Effector memory CD8-positive, alpha-beta T cell (primary cell): ENCODE data around the gene ITPKB.
"Not testable (repeated sequence)": the region's sequence is repeated elsewhere in the genome, so short reads cannot be mapped to it uniquely, and the experiment has no call there.

Source experiments
- ATAC-seq: fragments of 150-1000 bp; cut with Tn5 transposase; replicated peaks from 2 replicates; pipeline ENCODE4 v1.10.0; 2021; ENCODE audit warnings: mild to moderate bottlenecking, moderate library complexity
- DNase-seq, 3 experiments: peaks; one replicate each; pipeline ENCODE4 v3.0.0; 2021
- H3K27ac Mint-ChIP-seq, 2 donors: one replicate each; pipeline ENCODE4 v1.8.0; 2022; ENCODE audit warnings: mild to moderate bottlenecking in 2 of 2, mixed read lengths in 2 of 2, moderate library complexity in 2 of 2
- H3K27me3 Mint-ChIP-seq, 2 donors: one replicate each; pipeline ENCODE4 v1.8.0; 2022; ENCODE audit warnings: mixed read lengths in 2 of 2
- H3K36me3 Mint-ChIP-seq: one replicate; pipeline ENCODE4 v1.8.0; 2022; ENCODE audit warnings: mild to moderate bottlenecking, moderate library complexity, mixed read lengths; ENCODE audit not compliant: insufficient read depth
- H3K4me1 Mint-ChIP-seq, 2 donors: one replicate each; pipeline ENCODE4 v1.8.0; 2022; ENCODE audit warnings: low read depth in 2 of 2, mixed read lengths in 2 of 2
- H3K4me3 Mint-ChIP-seq, 2 donors: one replicate each; pipeline ENCODE4 v1.8.0; 2022; ENCODE audit warnings: mild to moderate bottlenecking in 2 of 2, mixed read lengths in 2 of 2, moderate library complexity in 2 of 2
- H3K9me3 Mint-ChIP-seq, 2 donors: one replicate each; pipeline ENCODE4 v1.8.0; 2022; ENCODE audit warnings: mixed read lengths in 2 of 2

The ITPKB gene

DNA sequence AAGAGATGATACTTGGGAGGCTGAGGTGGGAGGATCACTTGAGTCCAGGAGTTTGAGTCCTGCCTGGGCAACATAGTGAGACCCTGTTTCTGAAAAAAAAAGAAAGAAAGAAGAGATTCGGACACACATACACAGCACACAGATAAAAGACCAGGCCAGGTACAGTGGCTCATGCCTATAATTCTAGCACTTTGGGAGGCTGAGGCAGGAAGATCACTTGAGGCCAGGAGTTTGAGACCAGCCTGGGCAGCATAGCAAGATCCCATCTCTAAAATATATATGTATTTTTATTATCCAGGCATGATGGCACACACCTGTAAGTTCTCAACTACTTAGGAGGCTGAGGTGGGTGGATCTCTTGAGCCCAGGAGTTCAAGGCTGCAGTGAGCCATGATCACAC, 121.4 kb downstream of the ITPKB start:
- not testable (repeated sequence) for H3K36me3 Mint-ChIP-seq, H3K9me3 Mint-ChIP-seq, ATAC-seq, H3K4me1 Mint-ChIP-seq, H3K4me3 Mint-ChIP-seq, H3K27ac Mint-ChIP-seq, DNase-seq
- H3K27me3 Mint-ChIP-seq = peaks cover 5 to 19% of the 10 kb centered on the region in 2 donors

DNA sequence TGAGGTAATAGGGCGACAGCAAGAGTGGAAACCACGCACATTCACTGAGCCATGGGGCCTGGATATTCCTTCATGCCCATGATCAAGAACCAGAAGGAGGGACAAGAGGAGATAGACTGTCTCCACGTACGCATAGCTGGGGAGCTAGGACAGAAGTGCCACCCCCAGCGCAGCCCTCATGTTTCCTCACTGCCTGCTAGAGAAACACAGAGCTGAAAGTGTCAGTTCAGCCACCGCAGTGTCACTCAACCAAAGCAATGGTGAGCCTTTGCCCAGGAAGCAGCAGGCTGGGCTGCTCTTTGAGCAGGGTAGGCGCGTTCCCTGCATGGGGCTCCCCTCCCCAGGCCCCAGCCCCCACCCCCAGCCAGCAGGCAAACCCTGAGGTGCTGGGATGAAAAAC, 122.0 kb downstream of the ITPKB start:
- H3K36me3 Mint-ChIP-seq = no peaks in the 10 kb centered on the region
- peak overlapping the region in 1 of 2 donors; percentile 6 for H3K27ac Mint-ChIP-seq
- ATAC-seq (no peak), DNase-seq (no peak)
- H3K9me3 Mint-ChIP-seq = no peaks in the 10 kb centered on the region
- no peaks in the 10 kb centered on the region for H3K4me1 Mint-ChIP-seq
- no peak overlapping the region for H3K4me3 Mint-ChIP-seq
- peaks cover 5 to 19% of the 10 kb centered on the region in 2 donors for H3K27me3 Mint-ChIP-seq

DNA sequence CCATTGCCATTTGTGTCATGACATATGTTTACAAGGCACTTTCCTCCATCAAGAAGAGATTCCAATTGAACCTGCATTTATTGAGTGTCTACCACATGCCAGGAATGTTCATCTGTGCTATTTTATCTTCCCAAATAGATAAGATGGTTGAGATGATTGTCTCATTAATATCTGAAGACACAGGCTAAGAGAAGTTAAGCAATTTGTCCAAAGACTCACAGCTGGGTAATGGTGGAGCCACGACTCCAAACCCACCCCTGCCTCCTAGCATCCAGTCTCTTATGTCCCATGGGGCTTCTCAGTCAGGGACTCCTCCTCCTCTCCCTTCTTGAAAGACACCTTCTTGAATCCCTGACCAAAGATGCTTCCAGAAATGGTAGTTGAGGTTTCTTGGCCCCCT, 122.4 kb downstream of the ITPKB start:
- H3K9me3 Mint-ChIP-seq = no peaks in the 10 kb centered on the region
- peak overlapping the region in 1 of 2 donors; percentile 6 for H3K27ac Mint-ChIP-seq
- no peaks in the 10 kb centered on the region for H3K4me1 Mint-ChIP-seq
- no peak overlapping the region for H3K4me3 Mint-ChIP-seq
- peaks cover 5 to 19% of the 10 kb centered on the region in 2 donors for H3K27me3 Mint-ChIP-seq
- no peaks in the 10 kb centered on the region for H3K36me3 Mint-ChIP-seq
- ATAC-seq (no peak), DNase-seq (no peak)

DNA sequence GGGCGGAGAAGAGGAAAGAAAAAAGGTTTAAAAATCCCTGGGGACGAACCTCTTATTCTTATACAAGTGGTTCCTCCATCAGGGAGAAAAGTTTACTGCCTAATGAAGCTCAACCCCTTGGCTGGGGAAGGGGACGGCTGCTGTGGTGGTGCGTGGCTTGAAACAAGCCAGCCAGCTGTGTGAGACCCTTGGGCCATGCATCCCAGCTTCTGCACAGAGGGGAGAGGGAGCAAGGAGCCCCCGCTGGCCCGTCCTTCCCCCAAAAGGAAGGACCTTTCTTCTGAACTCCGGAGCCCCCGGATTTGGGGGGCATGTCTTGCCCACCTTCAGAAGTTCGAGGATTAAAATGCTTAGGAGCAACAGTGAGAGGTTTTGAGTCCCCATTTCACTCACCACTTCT, 123.2 kb downstream of the ITPKB start:
- H3K27ac Mint-ChIP-seq = no peak overlapping the region
- no peaks in the 10 kb centered on the region for H3K9me3 Mint-ChIP-seq
- H3K27me3 Mint-ChIP-seq = peaks cover 5 to 19% of the 10 kb centered on the region in 2 donors
- H3K4me3 Mint-ChIP-seq = no peak overlapping the region
- ATAC-seq (no peak), DNase-seq (no peak)
- no peaks in the 10 kb centered on the region for H3K36me3 Mint-ChIP-seq
- no peaks in the 10 kb centered on the region for H3K4me1 Mint-ChIP-seq

DNA sequence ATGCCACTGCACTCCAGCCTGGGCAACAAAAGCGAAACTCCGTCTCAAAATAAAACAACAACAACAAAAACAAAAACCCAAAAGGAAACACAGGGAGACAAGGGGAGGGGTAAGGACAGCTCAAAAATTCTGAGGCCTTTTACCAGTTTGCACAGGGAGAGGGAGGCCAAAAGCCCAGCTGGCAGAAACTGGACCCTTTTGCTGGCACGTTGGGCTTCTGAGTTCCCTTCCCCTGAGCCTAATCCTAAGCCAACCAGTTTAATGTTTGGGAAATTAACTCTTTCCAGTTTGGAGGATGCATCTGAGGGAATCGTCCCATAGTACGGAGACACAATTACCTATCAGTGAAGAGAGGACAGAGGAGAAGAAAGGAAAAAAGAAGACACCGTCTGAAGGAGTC, 127.1 kb downstream of the ITPKB start:
- H3K4me1 Mint-ChIP-seq, DNase-seq, ATAC-seq, H3K9me3 Mint-ChIP-seq, H3K27ac Mint-ChIP-seq, H3K4me3 Mint-ChIP-seq, H3K36me3 Mint-ChIP-seq: not testable (repeated sequence)
- H3K27me3 Mint-ChIP-seq = peaks cover 7 to 33% of the 10 kb centered on the region in 2 donors

DNA sequence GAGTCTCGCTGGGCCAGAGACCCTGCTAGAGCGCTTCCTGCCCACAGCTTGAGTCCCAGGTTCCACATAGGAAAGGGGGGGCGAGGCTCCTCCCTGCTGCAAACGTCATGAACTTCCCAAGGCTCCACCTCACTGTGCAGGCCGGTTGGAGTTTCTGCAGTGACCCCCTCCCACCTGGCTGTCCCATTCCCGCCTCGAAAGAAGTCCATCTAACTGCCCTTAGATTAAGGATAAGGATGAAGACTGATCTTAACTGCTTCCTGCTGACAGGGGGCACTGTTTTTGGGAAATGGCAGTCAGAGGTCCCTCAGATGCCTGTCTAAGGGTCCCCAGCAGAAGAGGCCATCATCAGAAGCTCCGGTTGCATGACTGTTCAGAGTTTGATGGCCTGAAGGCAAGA, 127.8 kb downstream of the ITPKB start:
- H3K4me1 Mint-ChIP-seq = no peaks in the 10 kb centered on the region
- no peaks in the 10 kb centered on the region for H3K36me3 Mint-ChIP-seq
- DNase-seq = no peak
- ATAC-seq = no peak
- H3K4me3 Mint-ChIP-seq = no peak overlapping the region
- H3K9me3 Mint-ChIP-seq = no peaks in the 10 kb centered on the region
- H3K27ac Mint-ChIP-seq = no peak overlapping the region
- peaks cover 7 to 26% of the 10 kb centered on the region in 2 donors for H3K27me3 Mint-ChIP-seq

DNA sequence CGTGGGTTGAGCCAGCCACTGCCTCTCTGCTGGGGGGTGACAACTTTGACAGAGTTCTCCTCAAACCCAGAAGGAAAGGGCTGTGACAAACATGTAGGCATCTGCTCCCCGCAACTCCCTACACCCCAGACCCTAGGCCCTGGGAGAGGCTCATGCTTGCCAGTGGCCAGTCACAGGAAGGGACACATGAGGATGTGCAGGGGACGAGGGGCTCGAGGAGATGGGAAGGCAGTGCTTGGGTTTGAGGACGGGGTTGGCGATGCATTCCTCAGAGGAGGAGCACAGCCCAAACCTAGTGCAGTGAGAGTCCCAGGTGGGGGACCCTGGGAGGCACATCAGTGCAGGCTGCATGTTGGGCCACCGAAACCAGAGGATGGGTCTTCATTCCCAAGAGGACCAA, 128.4 kb downstream of the ITPKB start:
- Mint-ChIP-seq H3K4me3 (no peak overlapping the region), H3K36me3 (no peaks in the 10 kb centered on the region), H3K27me3 (peaks cover 7 to 27% of the 10 kb centered on the region in 2 donors), H3K27ac (peak overlapping the region in 1 of 2 donors; percentile 41), H3K9me3 (no peaks in the 10 kb centered on the region), H3K4me1 (no peaks in the 10 kb centered on the region)
- no peak for ATAC-seq
- no peak for DNase-seq

DNA sequence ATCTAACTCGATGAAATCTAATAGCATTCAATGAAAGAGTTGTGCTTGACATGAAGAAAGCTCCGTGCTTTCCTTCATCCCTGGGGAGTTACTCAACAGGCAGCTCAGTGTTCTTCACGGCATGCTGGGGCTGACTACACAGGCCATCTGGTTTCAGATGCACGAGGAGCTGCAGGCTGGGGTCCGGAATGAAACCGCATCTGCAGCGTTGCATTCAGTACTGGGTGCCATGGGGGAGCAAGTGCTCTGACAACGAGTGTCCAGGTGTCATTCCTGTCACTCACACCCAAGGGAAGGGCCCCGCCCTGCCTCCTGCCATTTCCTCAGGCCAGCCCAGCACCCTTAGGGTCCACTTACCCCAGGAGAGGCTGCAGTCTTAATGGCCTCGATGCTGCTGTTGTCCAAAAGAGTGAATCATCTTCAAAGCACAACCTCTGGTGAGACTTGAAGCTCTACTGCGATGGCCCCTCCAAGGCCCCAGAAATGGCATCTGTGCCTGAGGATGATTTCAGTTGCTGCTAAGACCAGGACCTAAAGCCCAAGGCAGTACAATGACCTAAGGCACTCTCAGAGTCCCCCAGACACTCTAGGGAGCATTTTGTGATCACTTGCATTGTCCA, 129.1 kb downstream of the ITPKB start:
- H3K4me1 Mint-ChIP-seq = no peaks in the 10 kb centered on the region
- no peak overlapping the region for H3K4me3 Mint-ChIP-seq
- peak overlapping the region in 1 of 2 donors; percentile 41 for H3K27ac Mint-ChIP-seq
- no peaks in the 10 kb centered on the region for H3K36me3 Mint-ChIP-seq
- H3K27me3 Mint-ChIP-seq = peaks cover 7 to 34% of the 10 kb centered on the region in 2 donors
- no peak for ATAC-seq
- DNase-seq = no peak
- no peaks in the 10 kb centered on the region for H3K9me3 Mint-ChIP-seq

DNA sequence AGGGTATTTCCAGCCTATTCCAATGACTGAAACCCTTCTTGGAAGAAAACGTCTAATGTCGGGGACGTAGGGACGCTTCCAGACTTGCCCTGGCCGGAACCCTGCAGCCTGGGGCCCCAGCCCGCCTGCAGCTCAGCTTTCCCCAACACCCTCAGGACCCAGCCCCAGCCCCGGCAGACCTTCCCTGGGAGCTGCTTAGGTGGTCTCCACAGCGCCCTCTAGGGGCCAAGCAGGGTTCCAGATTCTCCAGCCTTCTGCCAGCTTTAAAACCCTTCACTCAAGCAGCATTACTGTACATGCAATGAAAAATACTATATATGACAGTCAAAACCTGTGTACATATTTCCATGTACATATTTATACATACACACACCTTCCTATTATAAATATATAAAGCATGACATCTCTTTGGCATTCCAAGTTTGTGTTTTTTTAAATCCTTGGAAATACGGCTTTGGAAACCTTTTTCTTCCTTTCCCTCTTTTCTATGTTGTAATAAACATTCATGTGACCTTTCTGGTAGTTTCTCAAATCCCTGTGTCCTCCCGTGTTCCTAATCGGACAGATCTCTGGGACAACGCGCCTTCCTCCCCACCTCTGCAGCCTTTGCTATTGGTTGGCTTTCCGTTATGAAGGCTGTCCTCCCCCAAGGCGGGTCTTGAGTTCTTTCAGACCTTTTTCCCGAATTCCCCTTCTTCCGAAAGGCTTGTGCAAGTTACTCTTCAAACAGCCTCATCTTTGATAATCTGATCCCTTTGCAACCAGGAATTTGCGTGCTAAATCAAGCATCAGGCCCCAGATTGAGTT, 130.2 kb downstream of the ITPKB start:
- DNase-seq (peak; percentile 52 to 57 (median 56)), ATAC-seq (peak; percentile 86)
- Mint-ChIP-seq H3K36me3 (no peaks in the 10 kb centered on the region), H3K4me1 (no peaks in the 10 kb centered on the region), H3K27me3 (peaks cover 7 to 44% of the 10 kb centered on the region in 2 donors), H3K4me3 (no peak overlapping the region), H3K9me3 (no peaks in the 10 kb centered on the region), H3K27ac (no peak overlapping the region)

DNA sequence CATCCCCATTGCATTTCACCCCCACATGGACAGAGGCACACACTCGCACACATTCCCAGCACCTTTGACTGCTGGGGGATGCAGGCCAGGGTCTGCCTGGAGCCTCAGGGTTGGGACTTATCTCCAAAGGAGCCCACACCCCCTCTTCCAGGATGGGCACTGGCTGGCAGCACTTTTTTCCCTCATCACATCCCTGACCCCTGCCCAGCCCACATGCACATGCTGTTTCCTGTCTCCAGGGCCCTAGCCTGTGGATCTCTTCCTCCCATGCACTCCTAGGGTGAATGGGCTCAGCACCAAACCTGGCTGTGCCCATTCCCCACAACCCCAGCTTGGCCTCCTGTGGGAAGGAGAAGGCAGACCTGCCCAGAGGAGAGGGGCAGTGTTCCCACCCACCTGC, 131.3 kb downstream of the ITPKB start:
- Mint-ChIP-seq H3K36me3 (no peaks in the 10 kb centered on the region), H3K4me1 (no peaks in the 10 kb centered on the region), H3K4me3 (no peak overlapping the region), H3K27me3 (peaks cover 7 to 52% of the 10 kb centered on the region in 2 donors), H3K27ac (no peak overlapping the region), H3K9me3 (no peaks in the 10 kb centered on the region)
- ATAC-seq (no peak), DNase-seq (no peak)

DNA sequence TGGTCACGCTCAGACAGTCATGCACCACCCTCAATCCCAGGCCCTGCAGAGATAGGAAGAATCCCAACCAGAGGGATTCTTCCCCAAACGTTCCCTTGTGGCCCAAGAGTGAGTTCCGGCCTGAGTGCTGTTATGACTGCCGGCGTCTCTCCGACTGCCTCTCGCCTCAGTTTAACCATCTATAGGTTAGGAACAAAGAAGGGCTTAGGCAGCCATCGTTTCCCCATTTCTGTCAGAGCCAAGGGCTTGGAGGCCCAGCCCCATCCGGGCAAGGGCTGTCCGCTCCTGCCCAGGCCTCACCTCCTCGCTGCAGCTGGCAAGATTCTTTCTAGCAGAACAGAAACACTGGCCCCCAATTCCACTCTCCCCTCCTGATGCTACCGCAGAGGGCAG, 131.8 kb downstream of the ITPKB start:
- no peak for ATAC-seq
- H3K36me3 Mint-ChIP-seq = no peaks in the 10 kb centered on the region
- H3K27ac Mint-ChIP-seq = no peak overlapping the region

DNA sequence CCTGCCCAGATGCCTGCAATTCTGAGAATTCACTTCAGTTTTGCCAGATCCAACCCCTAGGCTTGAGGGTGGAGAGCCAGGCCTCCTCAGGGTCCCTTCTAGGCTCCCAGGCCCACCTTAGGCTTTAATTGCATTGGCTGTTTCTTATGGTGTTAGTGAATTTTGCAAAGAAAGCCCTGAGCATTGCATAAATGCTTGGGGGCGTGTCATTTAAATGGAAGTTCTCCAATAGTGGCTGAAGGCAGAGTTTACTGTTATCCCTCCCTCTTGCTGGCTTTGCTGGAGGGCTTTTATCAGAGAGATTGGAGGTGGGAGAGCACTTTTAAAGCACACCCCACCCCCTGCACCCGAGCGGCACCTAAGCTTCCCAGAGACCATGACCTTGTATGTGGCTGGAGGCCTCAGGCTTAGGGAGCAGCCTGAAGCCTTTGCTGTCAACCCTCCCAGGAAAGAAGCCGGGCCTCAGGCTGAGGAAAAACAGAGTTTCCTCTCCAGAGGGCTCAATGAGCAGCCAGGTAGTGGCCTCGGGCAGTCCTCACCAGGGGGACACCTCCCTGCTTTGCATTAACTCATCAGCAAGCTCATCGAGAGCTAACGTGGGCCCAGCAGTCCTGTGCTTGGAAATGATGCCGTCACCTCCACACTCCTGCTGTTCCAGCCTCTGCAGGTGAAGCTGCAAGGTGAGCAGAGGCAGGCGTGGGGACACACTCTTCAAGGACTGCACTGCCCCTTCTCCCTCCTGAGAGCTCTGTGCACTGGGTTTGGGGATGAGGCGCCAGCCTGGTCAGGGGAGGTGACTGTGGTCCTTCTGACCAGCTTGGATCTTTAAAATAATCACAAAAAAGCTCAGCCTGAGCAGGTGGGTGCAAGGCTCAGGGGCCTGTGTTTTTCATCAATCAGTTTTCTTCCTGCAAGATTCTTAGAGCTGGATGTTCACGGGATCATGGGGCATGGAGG, 132.5 kb downstream of the ITPKB start:
- no peak for DNase-seq
- H3K27me3 Mint-ChIP-seq = peaks cover 7 to 55% of the 10 kb centered on the region in 2 donors

More for the DNA sequence above, 131.8 kb downstream of the ITPKB start:
- H3K4me3 Mint-ChIP-seq = no peak overlapping the region
- H3K4me1 Mint-ChIP-seq = no peaks in the 10 kb centered on the region
- DNase-seq = no peak
- H3K9me3 Mint-ChIP-seq = no peaks in the 10 kb centered on the region
- peaks cover 7 to 52% of the 10 kb centered on the region in 2 donors for H3K27me3 Mint-ChIP-seq

DNA sequence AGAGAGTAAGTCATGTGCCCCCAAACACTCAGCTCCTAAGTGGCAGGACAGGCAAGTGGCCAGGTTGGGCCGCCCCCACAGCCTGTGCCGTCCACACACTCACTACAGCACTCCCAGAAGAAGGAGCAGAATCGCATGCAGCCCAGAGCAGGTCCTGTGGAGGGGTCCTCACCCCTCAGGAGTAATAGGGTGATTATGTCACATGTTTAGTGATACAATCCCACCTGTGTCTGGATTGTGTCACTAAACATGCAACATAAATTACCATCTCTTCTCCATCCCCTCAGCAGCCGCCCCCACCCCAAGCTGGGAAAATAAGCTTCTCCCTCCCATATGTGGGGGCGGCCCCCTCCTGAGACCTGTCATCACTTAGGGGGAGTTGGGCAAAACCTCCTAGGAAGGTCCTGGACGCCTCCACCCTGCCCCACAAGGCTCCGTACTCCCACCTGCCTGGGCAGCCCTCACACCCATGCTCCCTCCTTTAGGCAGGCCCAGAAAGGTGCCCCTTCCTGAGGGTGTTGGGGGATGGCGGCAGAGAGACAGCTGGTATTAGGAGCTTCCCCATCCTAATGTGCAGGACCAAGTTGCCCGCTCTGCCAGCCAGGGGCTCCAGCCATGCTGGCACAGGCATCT, 133.6 kb downstream of the ITPKB start:
- DNase-seq (no peak), ATAC-seq (no peak)
- H3K9me3 Mint-ChIP-seq = no peaks in the 10 kb centered on the region
- H3K27ac Mint-ChIP-seq = peak overlapping the region in 1 of 2 donors; percentile 35
- peaks cover 5% of the 10 kb centered on the region for H3K36me3 Mint-ChIP-seq
- H3K27me3 Mint-ChIP-seq = peaks cover 7 to 67% of the 10 kb centered on the region in 2 donors
- no peak overlapping the region for H3K4me3 Mint-ChIP-seq
- no peaks in the 10 kb centered on the region for H3K4me1 Mint-ChIP-seq

More for the DNA sequence above, 132.5 kb downstream of the ITPKB start:
- H3K36me3 Mint-ChIP-seq = no peaks in the 10 kb centered on the region
- H3K9me3 Mint-ChIP-seq = no peaks in the 10 kb centered on the region
- no peak overlapping the region for H3K4me3 Mint-ChIP-seq
- no peaks in the 10 kb centered on the region for H3K4me1 Mint-ChIP-seq
- no peak for ATAC-seq
- no peak overlapping the region for H3K27ac Mint-ChIP-seq
